Endothelial cell of umbilical vein (primary cell): ENCODE data around the gene KCTD16.

ENCODE experiments used
- CTCF ChIP-seq, 2 donors: IDR thresholded peaks; 1 replicate in 1 of 2; 2 replicates in 1 of 2; pipeline ENCODE4 v1.5.1; 2011; ENCODE audit warnings: low read length in 2 of 2, mild to moderate bottlenecking in 2 of 2, moderate library complexity in 2 of 2, control low read depth in 1 of 2, inconsistent platforms in 1 of 2, low read depth in 1 of 2; ENCODE audit not compliant: insufficient read depth in 1 of 2; ENCODE audit errors: extremely low read depth in 1 of 2
- EZH2 ChIP-seq: IDR thresholded peaks from 2 replicates; pipeline ENCODE4 v1.6.1; 2012; ENCODE audit warnings: borderline replicate concordance, low read depth, mild to moderate bottlenecking, moderate library complexity, low read length, inconsistent platforms; ENCODE audit not compliant: severe bottlenecking
- JUN ChIP-seq: IDR thresholded peaks from 2 replicates; pipeline ENCODE4 v1.6.1; 2011; ENCODE audit warnings: borderline replicate concordance, low read depth; ENCODE audit not compliant: insufficient read length, insufficient read depth
- MAX ChIP-seq: IDR thresholded peaks from 2 replicates; pipeline ENCODE4 v1.6.1; 2011; ENCODE audit not compliant: insufficient read depth, insufficient read length
- POLR2A ChIP-seq: IDR thresholded peaks from 2 replicates; pipeline ENCODE4 v1.6.1; 2012; ENCODE audit warnings: low read depth, mild to moderate bottlenecking, control low read depth, low read length
- POLR2AphosphoS5 ChIP-seq: IDR thresholded peaks from 2 replicates; pipeline ENCODE4 v1.6.1; 2012; ENCODE audit warnings: low read depth, mild to moderate bottlenecking, control low read depth, low read length, moderate library complexity; ENCODE audit not compliant: insufficient read depth

- TF ChIP-seq POLR2A (no peak), CTCF (IDR thresholded peaks at IDR 0.05; ENCODE audit: extremely low read depth in 1 of 2, insufficient read depth in 1 of 2, low read depth in 1 of 2, low read length in 2 of 2) (no peak), POLR2AphosphoS5 (no peak), EZH2 (no peak), MAX (no peak), JUN (no peak)
Measured at GRCh38 chr5:144416196-144416595, 245.5 kb downstream of the KCTD16 start.
